Stimulated activated CD8-positive, alpha-beta memory T cell treated with anti-CD3 and anti-CD28 coated beads, Interleukin-4, amount 100 ng/mL, for 1 hour (primary cell): Measurements from ENCODE around the gene TGFB2.

Source experiments
- DNase-seq, 2 donors: peaks; one replicate each; pipeline ENCODE4 v3.0.0-alpha.2; 2020; ENCODE audit warnings: low read depth in 2 of 2, low spot score in 1 of 2

TGFB2 gene

DNA sequence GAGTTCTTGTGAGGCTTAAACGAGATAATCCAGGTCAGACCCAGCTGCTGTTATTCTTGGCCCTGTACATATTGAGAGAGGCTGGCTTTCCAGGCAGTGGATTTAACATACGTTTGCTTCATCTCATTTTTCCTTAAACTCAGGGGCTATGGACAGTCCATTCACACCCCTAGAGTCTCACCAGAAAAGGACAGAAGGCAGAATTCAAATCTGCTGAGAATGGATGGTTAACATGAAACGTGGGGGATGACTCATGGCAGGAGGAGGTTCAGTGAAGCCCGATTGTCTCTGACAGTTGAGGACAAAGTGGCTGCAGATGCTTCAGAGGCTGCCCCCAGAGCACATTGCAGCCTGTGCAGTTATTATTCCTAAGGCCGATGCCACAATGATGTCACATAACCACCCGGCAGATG is 39.5 kb downstream of the TGFB2 start:
- DNase-seq: no peak

- no peak for DNase-seq
These were observed 43.5 kb downstream of the TGFB2 start for GRCh38 chr1:218388591-218388990.

- no peak for DNase-seq
These were observed 45.5 kb downstream of the TGFB2 start for GRCh38 chr1:218390618-218391017.

DNA sequence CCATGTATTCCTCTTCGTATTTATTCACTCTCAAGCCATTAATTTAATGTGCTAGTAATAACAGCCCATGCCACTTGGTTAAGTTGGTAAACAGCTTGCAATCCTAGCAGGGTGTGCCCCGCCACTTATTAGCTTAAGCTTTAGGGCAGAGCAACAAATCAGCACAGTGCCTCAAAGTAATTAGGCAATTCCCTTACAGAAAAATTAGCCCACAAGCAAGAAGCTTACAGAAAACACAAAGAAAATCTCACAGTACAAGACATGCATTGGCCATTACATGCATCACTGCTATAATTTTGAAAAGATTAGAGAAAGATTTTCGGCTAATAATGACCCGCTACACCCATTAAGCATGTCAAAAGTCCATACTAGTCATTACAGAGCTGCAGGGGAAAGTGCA is 47.6 kb downstream of the TGFB2 start:
- DNase-seq: no peak

GRCh38 chr1:218394416-218394815 is 49.3 kb downstream of the TGFB2 start:
- no peak for DNase-seq

- no peak for DNase-seq
These were observed 49.9 kb downstream of the TGFB2 start for GRCh38 chr1:218394989-218395388.

GRCh38 chr1:218395916-218396315 is 50.8 kb downstream of the TGFB2 start:
- no peak for DNase-seq

DNA sequence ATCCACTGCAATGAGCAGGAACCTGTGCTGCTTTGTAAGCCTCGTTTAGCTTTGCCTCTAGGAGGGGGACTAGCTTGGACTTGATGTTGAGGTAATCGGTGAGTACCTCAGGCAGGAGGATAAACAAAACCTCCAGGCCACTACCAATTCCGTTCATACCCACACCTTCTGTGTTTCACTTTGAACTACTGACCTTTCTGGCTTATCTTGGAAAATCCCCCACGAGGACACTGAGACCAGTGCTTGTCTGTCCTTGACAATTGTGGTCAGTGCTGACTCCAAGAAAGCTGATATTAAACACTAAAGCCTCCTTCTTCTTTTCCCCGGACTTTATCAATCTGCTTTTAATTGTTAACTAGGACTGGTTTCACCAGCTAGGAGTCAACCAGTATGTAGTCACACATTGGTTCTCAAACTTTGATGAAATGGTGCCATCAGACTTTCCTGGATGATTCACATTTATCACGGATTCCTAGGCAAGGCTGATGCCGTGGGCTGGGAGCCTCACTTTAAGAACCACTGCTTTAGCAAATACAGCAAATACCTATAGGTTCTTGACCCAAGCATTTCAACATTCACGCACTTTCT is 52.7 kb downstream of the TGFB2 start:
- DNase-seq: no peak

- DNase-seq: no peak
These were observed 55.5 kb downstream of the TGFB2 start for GRCh38 chr1:218400624-218401023.

- no peak for DNase-seq
These were observed 56.4 kb downstream of the TGFB2 start for GRCh38 chr1:218401441-218401997.

- DNase-seq: no peak
These were observed 57.1 kb downstream of the TGFB2 start for GRCh38 chr1:218401998-218402785.

DNA sequence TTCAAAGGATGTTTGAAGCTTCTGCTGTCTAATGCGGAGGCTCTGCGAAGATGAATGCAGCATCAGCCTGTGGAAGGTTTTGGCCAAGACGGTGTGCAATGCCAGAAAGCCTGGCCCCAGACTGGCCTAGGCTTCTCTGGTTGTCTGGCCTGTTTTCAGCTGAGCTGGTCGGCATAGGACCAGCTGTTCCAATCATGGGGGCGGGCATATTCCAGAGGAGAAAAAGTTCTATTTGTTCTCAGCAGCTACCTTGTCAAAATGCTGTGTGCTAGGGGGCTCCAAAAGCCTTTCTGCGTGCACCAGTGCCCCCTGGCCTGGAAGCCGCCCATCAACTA is 57.6 kb downstream of the TGFB2 start:
- DNase-seq: no peak

- DNase-seq: no peak
These were observed 58.2 kb downstream of the TGFB2 start for GRCh38 chr1:218403300-218403699.

GRCh38 chr1:218407630-218408029 is 62.5 kb downstream of the TGFB2 start:
- no peak for DNase-seq

DNA sequence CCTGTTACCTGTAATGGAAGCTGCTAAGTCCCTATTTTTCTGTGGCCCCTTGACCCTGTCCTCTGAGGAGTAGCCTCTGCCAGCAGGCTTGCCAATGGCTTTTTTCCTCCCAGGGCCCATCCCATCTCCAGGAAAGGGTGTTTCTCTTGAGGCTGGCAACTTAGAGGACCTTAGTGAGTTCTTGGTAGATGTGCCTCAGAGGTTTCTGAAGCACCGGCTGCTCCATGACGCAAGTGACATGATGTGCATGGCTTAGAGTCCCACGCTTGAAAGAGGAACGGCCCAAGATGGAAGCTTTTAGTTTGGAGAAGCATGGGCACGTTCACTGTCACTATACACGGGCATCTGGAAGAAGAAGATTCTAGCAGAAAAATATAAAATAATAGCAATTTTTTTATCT is 63.0 kb downstream of the TGFB2 start:
- DNase-seq: no peak

- DNase-seq: no peak
These were observed 63.8 kb downstream of the TGFB2 start for GRCh38 chr1:218408942-218409341.

GRCh38 chr1:218409946-218410510 is 64.9 kb downstream of the TGFB2 start:
- no peak for DNase-seq

GRCh38 chr1:218411101-218411500 is 66.0 kb downstream of the TGFB2 start:
- no peak for DNase-seq

DNA sequence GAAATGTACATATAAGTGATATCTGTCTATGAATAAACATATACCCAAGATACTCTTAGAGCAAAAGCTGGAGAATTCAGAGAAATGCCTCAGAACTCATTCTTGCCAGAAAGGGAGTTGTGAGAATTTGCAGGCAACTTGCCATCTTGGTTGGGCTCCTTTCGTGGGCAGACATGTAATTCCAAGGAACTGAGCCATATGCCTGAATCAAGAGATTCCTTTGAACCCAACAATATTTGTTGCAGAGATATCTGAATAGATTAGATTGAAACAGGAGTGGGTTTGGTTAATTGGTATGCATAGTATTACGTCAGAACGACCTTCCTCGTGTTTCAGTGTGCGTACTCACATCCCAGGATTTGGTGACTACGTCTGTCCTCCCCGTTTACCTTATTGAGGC is 67.0 kb downstream of the TGFB2 start:
- DNase-seq: no peak

DNA sequence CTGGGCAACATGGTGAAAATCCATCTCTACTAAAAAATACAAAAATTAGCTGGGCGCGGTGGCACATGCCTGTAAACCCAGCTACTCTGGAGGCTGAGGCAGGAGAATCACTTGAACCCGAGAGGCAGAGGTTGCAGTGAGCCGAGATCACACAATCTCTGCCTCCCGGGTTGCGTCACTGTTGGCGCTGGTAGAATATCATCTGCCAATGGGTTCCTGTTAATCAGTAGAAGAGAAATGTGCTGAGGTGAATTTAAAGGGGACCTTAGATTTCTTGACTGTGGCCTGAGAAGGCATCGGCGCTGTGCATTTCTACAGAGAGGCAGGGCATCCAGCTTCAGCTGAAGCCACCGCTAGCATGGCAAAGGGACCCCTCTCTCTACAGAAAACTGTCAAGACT is 68.0 kb downstream of the TGFB2 start:
- DNase-seq: no peak

DNA sequence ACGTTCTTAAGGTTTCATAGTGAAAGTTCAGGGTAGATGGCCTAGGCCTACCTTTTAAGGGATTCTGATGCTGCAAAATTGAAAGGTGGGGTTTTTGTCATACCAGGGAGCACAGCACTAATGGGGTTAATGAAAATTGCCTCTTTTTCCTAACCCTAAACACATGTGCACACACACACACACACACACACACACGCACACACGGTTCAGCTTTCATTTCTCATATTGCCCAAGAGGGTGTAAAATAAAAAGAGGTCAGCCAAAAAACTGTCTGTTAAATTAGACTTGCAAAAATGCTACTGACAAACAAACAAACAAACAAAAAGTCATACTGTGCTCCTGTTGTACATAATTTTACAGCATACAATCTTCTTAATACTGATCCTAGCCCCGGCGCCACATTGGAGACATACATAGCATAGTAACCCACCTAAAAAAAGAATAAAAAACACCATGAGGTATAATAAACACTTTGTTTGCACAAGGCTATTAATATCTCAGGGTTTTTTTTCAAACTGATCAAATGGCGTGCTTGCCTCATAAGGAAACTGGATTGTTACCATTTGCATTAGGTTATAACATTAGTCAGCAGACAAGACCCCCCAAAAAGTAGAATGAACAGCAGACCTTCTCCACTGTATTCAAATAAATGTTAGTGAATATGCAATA is 69.1 kb downstream of the TGFB2 start:
- DNase-seq: no peak

GRCh38 chr1:218415726-218416125 is 70.6 kb downstream of the TGFB2 start:
- no peak for DNase-seq
